Esophagus squamous epithelium (tissue), 4 donors: ENCODE results near the gene CYP4F8.

Source experiments
- CTCF ChIP-seq, 6 experiments: fragments of 450-650 bp in 4 of 6; fragments of 200-600 bp in 2 of 6; sonication (generic) in 2 of 6; IDR thresholded peaks; one replicate each; pipeline ENCODE4 v1.5.1; 2016 to 2019; ENCODE audit warnings: antibody characterized with exemption in 6 of 6, mild to moderate bottlenecking in 4 of 6, moderate library complexity in 4 of 6
- POLR2A ChIP-seq, 4 donors: fragments of 450-650 bp; IDR thresholded peaks; one replicate each; pipeline ENCODE4 v1.6.1; 2017; ENCODE audit warnings: antibody characterized with exemption in 4 of 4, mild to moderate bottlenecking in 4 of 4, moderate library complexity in 3 of 4

DNA sequence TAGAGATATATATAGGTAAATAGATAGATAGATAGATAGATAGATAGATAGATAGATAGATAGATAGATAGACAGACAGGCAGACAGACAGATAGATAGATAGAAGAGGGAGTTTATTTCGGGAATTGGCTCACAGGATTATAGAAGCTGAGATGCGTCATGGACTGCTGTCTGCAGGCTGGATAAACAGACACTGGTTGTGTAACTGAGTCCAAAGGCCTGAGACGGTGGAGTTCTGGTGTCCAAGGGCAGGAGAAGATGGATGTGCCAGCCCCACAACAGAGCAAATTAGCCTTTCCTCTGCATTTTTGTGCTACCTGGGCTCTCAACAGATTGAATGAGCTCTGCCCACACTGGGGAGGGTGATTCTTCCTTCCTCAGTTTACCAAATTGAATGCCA, 28.4 kb downstream of the CYP4F8 start:
- no peak for TF ChIP-seq POLR2A (IDR thresholded peaks at IDR 0.05)
- TF ChIP-seq CTCF (IDR thresholded peaks at IDR 0.05): no peak
